IMR-90 (cell line): ENCODE data around the gene SELENOO.

Experiments
- CHD1 ChIP-seq: IDR thresholded peaks from 2 replicates; pipeline ENCODE4 v1.6.1; 2012; ENCODE audit warnings: low read depth, low read length, improper control_type of control experiment
- CTCF ChIP-seq: conservative IDR thresholded peaks from 2 replicates; pipeline ENCODE4 v1.5.1; 2012; ENCODE audit warnings: mild to moderate bottlenecking, low read depth, low read length, improper control_type of control experiment
- POLR2A ChIP-seq: IDR thresholded peaks from 2 replicates; pipeline ENCODE4 v1.6.1; 2012; ENCODE audit warnings: mild to moderate bottlenecking, low read depth, low read length
- RFX5 ChIP-seq: IDR thresholded peaks from 2 replicates; pipeline ENCODE4 v1.8.0; 2012; ENCODE audit warnings: low read depth, mild to moderate bottlenecking, low read length, moderate library complexity

DNA sequence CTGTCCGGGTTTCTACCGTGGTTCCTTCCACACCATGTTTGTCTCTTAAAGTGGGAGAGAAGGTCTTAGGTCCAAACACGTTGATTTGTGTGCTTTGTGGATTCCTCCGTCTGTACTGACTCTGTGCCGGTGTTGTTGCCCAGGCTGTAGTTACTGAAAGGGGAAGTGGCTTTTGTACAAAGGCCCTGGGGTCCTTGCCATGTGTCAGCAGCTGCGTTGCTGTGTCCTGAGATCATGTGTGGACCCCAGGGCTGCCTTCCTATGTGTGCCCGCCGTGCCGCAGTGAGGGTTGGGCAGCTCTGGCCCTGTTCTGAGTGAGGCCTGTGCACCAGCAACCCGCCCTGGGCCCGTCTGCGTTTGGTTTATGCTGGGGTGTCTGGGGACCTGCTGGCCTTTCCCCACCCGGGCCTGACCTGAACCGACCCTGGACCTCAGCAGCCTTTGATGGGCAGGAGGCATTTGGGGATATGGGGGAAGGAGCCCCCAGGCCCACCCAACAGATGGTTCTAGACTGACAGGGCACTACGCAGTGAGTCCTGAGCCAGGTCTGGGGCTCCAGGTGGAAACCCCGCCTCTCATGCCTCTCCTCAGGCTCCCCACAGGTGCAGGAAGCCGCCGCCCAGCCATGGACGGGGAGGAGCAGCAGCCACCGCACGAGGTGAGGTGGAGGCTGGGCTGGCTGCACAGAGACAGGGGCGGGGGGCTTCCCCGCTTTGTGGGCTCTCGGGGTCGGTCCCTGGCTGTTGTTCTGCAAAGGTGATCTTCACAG lies 8.2 kb upstream of the SELENOO start:
- TF ChIP-seq CHD1 (no peak), CTCF (no peak), POLR2A (no peak), RFX5 (no peak)
